HG02759 (cell line): ENCODE results near the gene RBCK1.
"Not testable (repeated sequence)": the region's sequence is repeated elsewhere in the genome, so short reads cannot be mapped to it uniquely, and the experiment has no call there.

Experiments
- ATAC-seq: cut with Tn5 transposase; IDR thresholded peaks from one replicate; pipeline ENCODE4 v1.9.1; 2021; ENCODE audit warnings: mild to moderate bottlenecking, moderate library complexity; ENCODE audit not compliant: unreplicated experiment

Gene RBCK1

DNA sequence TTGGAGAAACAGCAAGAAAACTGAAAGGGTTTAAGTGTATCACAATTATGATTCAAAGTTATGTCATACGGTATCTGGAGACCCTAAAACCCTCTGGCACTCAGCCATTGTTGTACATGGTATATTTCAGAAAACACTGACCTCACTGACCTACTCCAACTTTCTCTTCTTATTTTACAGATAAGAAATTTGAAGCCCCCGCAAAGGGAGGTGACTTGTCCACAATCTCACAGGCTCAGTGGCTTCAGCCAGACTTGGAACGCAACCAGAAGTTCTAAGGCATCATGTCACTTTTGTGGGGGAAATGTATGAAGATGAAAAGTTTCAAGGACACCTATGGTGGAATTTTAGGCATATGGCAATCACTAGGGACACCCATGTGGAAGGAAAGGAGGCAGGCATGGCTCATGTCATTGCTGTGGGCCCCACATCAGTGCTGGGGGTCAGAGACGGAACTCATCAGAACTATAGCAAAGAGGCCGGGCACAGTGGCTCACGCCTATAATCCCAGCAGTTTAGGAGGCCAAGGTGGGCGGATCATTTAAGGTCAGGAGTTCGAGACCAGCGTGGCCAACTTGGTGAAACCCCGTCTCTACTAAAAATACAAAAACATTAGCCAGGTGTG, 32.7 kb upstream of the RBCK1 start:
- ATAC-seq = no peak

DNA sequence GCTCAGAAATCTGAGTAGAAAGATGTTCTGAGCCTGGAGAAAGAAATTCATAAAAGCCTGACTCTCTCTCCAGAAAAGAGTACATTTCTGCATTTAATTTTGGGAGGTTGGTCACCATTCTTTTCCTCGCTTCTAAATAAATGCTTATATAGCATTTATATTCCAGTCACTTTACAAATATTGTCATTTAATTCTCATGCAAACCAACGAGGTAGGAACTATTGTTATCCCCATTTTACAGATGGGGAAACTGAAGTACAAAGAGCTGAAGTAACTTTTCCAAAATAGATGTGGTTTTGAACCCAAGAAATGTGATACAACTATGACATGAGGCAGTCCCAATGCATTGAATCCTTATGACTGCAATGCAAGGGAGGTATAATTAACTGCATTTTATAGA, 32.0 kb upstream of the RBCK1 start:
- no peak for ATAC-seq

DNA sequence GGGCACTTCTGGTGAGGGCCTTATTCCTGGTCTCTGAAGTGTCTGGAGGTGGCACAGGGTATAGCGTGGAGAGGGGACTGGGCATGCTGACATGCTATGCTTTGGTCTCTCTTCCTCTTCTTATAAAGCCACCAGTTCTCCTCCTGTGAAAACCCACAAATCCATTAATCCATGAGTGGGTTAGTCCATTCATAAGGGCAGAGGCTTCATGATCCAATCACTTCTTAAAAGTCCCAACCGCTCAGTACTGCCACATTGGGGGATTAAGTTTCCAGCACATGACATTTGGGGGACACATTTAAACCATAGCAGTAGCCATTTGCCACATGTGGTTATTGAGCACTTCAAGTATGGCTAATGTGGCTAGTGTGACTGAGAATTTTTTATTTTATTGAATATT, 31.3 kb upstream of the RBCK1 start:
- ATAC-seq = no peak

DNA sequence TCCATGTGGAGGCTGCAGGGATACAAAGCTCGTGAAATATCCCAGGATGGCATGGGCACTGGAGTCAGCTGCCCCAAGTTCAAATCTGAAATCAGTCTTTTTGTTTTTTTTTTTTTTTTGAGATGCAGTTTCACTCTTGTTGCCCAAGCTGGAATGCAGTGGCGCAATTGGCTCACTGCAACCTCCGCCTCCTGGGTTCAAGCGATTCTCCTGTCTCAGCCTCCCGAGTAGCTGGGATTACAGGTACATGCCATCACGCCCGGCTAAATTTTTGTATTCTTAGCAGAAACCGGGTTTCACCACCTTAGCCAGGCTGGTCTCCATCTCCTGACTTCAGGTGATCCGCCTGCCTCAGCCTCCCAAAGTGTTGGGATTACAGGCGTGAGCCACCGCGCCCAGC, 30.5 kb upstream of the RBCK1 start:
- ATAC-seq = not testable (repeated sequence)

DNA sequence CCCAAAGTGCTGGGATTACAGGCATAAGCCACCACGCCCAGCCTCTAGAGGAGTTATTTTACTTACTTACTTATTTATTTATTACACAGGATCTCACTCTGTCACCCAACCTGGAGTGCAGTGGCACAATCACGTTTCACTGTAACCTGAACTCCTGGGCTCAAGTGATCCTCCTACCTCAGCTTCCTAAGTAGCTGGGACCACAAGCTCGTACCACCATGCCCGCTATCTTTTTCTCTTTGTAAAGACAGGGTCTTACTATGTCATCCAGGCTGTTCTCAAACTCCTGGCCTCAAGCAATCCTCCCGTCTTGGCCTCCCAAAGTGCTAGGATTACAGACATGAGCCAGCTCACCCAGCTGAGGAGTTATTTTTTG, 29.1 kb upstream of the RBCK1 start:
- ATAC-seq = no peak

DNA sequence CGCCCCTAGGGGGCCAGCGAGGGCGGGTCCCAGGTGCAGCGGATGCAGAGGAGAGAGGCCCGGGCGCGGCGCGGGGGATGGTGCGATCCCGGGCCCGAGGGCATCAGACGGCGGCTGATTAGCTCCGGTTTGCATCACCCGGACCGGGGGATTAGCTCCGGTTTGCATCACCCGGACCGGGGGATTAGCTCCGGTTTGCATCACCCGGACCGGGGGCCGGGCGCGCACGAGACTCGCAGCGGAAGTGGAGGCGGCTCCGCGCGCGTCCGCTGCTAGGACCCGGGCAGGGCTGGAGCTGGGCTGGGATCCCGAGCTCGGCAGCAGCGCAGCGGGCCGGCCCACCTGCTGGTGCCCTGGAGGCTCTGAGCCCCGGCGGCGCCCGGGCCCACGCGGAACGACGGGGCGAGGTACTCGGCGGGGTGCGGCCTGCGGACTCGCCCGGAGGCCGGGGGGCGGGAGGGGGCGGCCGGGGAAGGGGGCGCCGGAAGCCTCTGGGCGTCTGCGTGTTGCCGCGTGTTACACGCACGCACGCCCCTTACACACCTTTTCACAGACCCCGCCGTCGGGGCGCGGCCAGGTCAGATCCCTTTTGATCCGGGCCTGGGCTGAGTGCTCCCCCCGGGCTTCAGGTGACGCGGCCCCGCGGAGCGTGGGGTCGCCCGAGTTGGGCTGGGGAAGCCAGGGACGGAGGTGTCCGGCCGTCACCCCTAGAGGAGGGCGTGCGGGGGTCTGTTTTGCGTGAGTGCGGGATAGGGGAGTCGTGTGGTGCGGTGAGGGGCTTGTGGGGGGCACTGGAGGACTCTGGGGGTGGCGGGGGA, 27.1 kb upstream of the RBCK1 start:
- peak; percentile 61 for ATAC-seq

DNA sequence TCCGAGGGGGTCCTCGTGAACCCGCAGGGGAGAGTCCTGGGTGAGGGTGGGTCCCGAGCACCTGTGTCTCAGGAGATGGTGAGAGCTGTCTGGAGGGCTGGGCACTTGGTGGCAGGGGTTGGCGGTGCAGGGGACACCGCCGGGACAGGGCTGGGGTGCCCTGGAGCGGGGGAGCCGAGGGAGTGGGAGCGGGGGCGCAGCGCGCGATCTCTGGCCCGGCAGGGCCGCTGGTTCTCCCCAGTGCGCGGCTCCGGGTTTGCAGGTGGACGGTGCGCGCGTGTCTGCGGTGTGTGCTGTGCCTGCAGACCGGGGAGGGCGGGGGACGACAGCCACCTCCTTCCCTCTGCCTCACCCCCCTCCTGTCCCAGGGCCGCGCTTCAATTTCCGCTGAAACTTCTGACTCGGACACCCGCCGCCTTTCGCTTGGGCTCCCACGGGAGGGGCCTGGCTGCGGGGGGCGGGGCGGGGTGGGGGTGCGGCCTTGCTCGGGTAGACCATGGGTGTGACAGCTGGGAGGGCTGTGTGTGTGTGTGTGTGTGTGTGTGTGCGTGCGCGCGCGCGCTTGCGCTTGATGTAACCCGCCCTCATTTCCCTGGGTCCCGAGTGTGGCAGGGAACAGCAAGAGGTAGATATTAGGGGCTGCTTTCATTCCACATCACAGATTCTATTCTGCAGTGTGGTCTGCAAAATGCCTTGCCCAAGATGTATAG, 26.4 kb upstream of the RBCK1 start:
- ATAC-seq = peak; percentile 66

DNA sequence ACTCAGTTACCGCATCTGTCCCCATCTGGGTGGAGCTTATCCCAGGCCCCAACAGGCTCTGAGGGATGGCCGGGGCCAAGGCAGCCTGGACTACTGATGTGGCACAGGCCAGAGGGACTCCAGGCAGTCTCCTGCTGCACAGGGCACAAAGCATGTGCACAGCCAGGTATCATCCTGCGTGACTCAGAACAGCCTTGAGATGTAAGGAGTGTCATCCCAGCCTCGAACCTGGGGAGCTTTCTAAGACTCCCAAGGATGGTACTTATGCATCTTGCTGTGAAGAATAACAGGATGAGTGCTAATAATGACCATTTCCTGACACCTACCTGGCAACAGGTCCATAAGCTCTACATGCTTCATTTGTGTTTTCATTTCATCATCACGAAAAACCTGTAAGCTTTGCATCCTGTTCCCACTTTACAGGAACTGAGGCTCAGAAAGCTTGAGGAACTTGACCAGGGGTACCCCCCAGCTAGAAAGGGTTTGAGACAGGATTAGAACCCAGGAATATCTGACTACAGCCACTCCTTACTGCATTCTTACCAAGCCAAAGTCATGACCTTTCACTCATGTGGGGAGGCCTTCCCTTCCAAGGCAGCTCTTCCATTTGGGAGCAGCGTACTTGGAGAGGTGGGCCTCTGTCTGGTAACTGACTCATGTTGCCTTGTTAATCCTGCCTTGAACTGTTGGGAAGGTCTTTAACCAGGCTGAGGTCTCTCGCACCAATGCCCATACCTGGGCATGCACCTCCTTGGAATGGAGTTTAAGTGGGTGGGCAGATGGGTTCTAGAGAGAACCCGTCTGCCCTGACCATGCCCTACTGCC, 25.6 kb upstream of the RBCK1 start:
- peak; percentile 3 for ATAC-seq

DNA sequence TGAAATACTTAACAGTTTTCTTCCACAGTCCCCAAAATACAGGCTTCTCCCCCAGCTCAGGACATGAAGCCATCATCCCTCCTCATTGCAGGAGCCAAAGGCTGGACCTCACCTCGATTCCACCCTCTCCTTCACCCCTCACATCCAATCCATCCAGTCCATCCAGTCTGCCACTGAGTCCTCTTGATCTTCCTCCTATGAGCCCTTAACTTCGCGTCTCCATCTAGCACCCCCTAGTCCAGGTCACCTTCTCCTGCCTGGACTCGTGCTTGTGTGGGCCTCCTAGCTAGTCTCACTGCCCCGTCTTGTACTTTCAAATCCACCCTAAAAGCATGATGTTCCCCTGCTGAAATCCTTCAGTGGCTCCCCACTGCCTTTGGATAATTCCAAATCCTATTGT, 24.2 kb upstream of the RBCK1 start:
- ATAC-seq = no peak

DNA sequence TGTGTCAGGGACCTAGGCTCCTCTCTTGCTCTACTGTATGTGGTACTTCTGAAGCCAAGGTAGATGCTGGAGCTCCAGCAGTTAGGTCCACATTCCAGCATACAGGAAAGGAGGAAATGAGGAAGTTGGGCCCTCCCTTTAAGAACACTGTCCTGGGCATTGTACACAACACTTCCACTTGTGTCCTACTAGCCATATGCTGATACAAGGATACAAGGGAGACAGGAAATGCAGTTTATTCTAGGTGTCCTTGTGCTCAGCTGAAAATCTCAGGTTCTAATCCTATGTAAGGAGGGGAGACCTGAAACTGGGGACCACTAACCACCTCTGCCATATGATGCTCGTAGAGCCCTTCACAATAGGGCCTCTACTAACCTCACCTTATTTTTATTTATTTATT, 23.4 kb upstream of the RBCK1 start:
- ATAC-seq = no peak

DNA sequence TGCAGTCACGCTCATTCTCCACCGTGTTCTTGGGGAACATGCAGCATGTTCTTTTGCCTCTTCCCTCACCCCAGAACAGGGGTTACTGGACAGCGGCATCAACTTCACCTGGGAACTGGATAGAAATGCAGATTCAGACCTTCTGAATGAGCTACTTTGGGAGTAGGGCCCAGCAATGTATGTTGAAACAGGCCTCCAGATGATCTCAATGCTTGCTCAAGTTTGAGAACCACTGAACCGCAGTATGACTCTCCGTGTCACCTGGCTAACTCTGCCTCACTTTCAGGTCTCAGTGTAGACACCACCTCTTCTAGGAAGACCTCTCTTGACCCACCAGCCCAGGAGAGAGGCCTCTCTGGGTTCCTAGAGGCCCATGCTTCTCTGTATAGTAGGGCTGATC, 22.7 kb upstream of the RBCK1 start:
- no peak for ATAC-seq

DNA sequence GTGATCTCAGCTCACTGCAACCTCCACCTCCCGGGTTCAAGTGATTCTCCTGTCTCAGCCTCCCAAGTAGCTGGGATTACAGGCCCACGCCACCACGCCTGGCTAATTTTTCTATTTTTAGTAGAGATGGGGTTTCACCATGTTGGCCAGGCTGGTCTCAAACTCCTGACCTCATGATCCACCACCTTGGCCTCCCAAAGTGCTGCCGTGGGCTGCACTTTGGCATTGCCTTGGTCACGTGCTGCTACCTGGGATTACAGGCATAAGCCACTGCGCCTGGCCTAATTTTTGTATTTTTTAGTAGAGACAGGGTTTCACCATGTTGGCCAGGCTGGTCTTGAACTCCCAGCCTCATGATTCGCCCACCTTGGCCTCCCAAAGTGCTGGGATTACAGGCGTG, 21.5 kb upstream of the RBCK1 start:
- not testable (repeated sequence) for ATAC-seq

DNA sequence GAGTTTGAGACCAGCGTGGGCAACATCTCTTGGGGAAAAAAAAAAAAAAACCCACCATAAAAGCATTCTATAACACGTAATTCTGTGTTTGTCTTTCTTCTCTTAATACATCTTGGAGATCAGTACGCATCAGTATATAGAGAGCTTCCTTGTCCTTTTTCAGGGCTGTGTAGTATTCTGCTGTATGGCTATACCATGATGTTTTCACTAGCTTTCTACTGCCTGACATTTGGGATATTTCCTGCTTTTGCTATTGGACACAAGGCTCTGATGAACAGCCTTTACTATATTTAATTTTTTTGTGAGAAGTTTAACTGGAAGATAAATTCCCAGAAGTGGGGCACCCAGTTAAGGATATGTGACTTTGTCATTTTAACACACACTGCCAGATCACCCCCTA, 20.6 kb upstream of the RBCK1 start:
- ATAC-seq = no peak

DNA sequence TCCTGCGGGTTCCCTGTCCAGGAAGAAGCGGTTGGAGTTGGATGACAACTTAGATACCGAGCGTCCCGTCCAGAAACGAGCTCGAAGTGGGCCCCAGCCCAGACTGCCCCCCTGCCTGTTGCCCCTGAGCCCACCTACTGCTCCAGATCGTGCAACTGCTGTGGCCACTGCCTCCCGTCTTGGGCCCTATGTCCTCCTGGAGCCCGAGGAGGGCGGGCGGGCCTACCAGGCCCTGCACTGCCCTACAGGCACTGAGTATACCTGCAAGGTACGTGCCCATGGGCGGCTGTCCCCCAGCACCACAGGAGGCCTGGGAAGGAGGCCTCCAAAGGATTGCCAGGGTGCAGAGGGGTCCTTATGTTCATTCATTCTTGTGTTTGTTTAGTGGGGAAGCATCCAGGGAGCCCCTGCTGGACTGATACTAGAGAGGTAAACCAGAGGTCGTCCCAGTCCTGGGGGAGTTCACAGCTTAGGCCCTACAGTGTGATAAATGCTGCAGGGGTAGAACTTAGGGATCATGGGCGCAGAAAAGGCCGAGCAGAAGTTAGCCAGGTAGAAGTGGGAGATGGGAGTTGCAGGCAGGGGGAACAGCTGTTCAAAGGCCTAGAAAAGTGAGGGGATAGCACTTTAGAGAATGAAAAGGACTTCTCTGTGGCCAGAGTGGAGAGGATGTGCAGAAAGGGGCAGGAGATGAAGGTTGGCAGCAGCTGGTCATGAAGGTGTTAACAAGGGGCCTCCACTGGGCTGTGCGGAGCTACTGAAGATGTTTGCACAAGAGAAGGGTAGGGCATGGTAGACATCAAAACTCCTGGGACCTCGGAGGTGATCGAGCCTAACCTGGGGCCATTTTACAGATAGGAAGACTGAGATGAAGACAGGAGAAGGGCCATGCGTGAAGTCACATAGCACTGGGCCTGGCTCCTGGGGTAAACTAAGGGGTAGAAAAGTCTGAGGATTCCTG, 19.8 kb upstream of the RBCK1 start:
- no peak for ATAC-seq

DNA sequence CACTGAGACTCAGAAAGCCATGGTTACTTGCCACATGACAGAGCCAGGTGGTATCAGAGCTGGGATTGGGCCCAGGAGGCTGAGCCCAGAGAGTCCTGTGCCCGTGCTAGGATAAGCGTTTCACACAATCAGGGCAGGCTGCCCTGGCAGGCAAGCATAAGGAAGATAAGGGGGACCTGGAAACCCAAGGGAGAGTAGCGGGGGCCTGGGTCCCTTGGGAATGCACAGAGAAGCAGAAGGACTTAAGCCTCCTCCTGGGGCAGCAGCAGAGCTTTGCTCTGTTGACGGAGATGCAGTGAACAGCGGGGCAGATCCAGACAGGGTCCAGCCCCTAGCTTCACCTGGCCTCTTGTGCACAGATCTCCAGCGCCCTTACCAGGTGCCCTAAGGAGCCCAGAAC, 18.9 kb upstream of the RBCK1 start:
- ATAC-seq = no peak

DNA sequence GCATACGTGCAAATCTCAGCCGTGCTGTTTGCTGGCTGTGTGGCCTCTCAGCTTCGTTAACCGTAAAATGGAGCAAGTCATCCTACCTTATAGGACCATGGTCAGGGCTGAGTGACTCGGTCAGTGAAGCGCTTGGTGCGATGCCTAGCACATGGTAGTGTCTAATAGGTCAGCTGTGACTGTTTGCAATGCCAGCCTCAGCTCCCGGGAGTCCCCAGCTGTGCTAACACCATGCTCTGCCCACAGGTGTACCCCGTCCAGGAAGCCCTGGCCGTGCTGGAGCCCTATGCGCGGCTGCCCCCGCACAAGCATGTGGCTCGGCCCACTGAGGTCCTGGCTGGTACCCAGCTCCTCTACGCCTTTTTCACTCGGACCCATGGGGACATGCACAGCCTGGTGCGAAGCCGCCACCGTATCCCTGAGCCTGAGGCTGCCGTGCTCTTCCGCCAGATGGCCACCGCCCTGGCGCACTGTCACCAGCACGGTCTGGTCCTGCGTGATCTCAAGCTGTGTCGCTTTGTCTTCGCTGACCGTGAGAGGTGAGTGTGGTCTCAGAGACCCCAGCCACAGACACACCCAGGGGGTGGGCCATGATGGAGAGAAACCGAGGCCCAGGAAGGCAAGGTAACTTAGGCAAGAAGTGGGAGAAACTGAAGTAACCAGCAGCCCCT, 16.9 kb upstream of the RBCK1 start:
- no peak for ATAC-seq

DNA sequence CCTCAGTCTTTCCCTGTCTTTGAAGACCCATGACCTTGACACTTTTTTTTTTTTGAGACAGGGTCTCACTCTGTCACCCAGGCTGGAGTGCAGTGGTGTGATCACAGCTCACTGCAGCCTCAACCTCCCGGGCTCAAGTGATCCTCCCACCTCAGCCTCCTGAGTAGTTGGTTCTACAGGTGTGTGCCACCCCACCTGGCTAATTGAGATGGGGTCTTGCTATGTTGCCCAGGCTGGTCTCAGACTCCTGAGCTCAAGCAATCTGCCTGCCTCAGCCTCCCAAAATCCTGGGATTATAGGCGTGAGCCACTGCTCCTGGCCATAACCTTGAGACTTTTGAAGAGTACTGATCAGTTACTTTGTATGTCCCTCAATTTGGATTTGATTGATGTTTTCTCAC, 14.8 kb upstream of the RBCK1 start:
- not testable (repeated sequence) for ATAC-seq

DNA sequence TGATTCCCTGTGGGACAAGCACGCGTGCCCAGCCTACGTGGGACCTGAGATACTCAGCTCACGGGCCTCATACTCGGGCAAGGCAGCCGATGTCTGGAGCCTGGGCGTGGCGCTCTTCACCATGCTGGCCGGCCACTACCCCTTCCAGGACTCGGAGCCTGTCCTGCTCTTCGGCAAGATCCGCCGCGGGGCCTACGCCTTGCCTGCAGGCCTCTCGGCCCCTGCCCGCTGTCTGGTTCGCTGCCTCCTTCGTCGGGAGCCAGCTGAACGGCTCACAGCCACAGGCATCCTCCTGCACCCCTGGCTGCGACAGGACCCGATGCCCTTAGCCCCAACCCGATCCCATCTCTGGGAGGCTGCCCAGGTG, 11.9 kb upstream of the RBCK1 start:
- no peak for ATAC-seq

DNA sequence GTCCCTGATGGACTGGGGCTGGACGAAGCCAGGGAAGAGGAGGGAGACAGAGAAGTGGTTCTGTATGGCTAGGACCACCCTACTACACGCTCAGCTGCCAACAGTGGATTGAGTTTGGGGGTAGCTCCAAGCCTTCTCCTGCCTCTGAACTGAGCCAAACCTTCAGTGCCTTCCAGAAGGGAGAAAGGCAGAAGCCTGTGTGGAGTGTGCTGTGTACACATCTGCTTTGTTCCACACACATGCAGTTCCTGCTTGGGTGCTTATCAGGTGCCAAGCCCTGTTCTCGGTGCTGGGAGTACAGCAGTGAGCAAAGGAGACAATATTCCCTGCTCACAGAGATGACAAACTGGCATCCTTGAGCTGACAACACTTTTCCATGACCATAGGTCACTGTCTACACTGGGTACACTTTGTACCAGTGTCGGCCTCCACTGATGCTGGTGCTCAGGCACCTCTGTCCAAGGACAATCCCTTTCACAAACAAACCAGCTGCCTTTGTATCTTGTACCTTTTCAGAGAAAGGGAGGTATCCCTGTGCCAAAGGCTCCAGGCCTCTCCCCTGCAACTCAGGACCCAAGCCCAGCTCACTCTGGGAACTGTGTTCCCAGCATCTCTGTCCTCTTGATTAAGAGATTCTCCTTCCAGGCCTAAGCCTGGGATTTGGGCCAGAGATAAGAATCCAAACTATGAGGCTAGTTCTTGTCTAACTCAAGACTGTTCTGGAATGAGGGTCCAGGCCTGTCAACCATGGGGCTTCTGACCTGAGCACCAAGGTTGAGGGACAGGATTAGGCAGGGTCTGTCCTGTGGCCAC, 11.3 kb upstream of the RBCK1 start:
- no peak for ATAC-seq
